ENCODE measurements around the gene MYH7B.

MYH7B gene

GRCh38 chr20:34955231-34956040 is at the start of gene MYH7B, which contains the start of gene GSS:
Gene MYH7B (plus strand): TSS chr20:34955868. CDS start chr20:34978006, 22,138 bp downstream.
Gene GSS (minus strand): TSS chr20:34955806. CDS start chr20:34951852, 3,954 bp downstream.
- H3K4me3 ChIP-seq (ENCODE audit: low read depth, low read length), result peak within 1 kb of the TSS; percentile 96
- TF ChIP-seq CTCF (IDR thresholded peaks at IDR 0.05; ENCODE audit: insufficient read depth, low read depth, low read length, missing control alignments), result peak; percentile 47
- peak; percentile 96 for DNase-seq (ENCODE audit: low read depth)

- DNase-seq (ENCODE audit: low read depth), result no peak
- no peak for TF ChIP-seq CTCF (IDR thresholded peaks at IDR 0.05; ENCODE audit: insufficient read depth, low read depth, low read length, missing control alignments)
These were observed 47.8 kb upstream of the MYH7B start for GRCh38 chr20:34907616-34908469.

GRCh38 chr20:34915131-34915530 is 40.5 kb upstream of the MYH7B start:
- no peak for DNase-seq (ENCODE audit: low read depth)
- H3K4me3 ChIP-seq (ENCODE audit: low read depth, low read length), result no peak overlapping the region
- TF ChIP-seq CTCF (IDR thresholded peaks at IDR 0.05; ENCODE audit: insufficient read depth, low read depth, low read length, missing control alignments), result no peak

More at GRCh38 chr20:34907616-34908469, 47.8 kb upstream of the MYH7B start:
- H3K4me3 ChIP-seq (ENCODE audit: low read depth, low read length), result no peak overlapping the region

- H3K4me3 ChIP-seq (ENCODE audit: low read depth, low read length), result no peak overlapping the region
- no peak for TF ChIP-seq CTCF (IDR thresholded peaks at IDR 0.05; ENCODE audit: insufficient read depth, low read depth, low read length, missing control alignments)
- DNase-seq (ENCODE audit: low read depth), result no peak
These were observed 39.8 kb upstream of the MYH7B start for GRCh38 chr20:34915749-34916455.

GRCh38 chr20:34916774-34917354 is 38.8 kb upstream of the MYH7B start:
- no peak overlapping the region for H3K4me3 ChIP-seq (ENCODE audit: low read depth, low read length)
- no peak for TF ChIP-seq CTCF (IDR thresholded peaks at IDR 0.05; ENCODE audit: insufficient read depth, low read depth, low read length, missing control alignments)
- no peak for DNase-seq (ENCODE audit: low read depth)

- H3K4me3 ChIP-seq (ENCODE audit: low read depth, low read length), result no peak overlapping the region
- no peak for DNase-seq (ENCODE audit: low read depth)
- TF ChIP-seq CTCF (IDR thresholded peaks at IDR 0.05; ENCODE audit: insufficient read depth, low read depth, low read length, missing control alignments), result no peak
These were observed 35.6 kb upstream of the MYH7B start for GRCh38 chr20:34920055-34920454.

All from GM12865 (cell line).